22Rv1 (cell line): ENCODE results near the gene SYNE2.

Experiments
- CTCF ChIP-seq: fragments of 450-650 bp; IDR thresholded peaks from 2 replicates; pipeline ENCODE4 v1.5.1; 2017; ENCODE audit warnings: mild to moderate bottlenecking
- ZFX ChIP-seq: fragments of 450-650 bp; IDR thresholded peaks from 2 replicates; pipeline ENCODE4 v1.6.1; 2017; ENCODE audit warnings: antibody characterized with exemption, borderline replicate concordance

- TF ChIP-seq CTCF (no peak), ZFX (no peak)
Measured at GRCh38 chr14:64197996-64198395, 345.2 kb downstream of the SYNE2 start.
